ENCODE results near the gene NOS1.

- TF ChIP-seq POLR2A (IDR thresholded peaks at IDR 0.05) = no peak
- no peak for TF ChIP-seq EP300 (IDR thresholded peaks at IDR 0.05)
- TF ChIP-seq, protein P1, sequence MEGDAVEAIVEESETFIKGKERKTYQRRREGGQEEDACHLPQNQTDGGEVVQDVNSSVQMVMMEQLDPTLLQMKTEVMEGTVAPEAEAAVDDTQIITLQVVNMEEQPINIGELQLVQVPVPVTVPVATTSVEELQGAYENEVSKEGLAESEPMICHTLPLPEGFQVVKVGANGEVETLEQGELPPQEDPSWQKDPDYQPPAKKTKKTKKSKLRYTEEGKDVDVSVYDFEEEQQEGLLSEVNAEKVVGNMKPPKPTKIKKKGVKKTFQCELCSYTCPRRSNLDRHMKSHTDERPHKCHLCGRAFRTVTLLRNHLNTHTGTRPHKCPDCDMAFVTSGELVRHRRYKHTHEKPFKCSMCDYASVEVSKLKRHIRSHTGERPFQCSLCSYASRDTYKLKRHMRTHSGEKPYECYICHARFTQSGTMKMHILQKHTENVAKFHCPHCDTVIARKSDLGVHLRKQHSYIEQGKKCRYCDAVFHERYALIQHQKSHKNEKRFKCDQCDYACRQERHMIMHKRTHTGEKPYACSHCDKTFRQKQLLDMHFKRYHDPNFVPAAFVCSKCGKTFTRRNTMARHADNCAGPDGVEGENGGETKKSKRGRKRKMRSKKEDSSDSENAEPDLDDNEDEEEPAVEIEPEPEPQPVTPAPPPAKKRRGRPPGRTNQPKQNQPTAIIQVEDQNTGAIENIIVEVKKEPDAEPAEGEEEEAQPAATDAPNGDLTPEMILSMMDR (IDR thresholded peaks at IDR 0.05) = no peak
Measured at GRCh38 chr12:117202033-117202432, 159.4 kb downstream of the NOS1 start.

All from suprapubic skin (tissue), 3 donors.